GM12878 (cell line): ENCODE results near the gene PGC. TPM values are rescaled to one million over a fixed set of nuclear protein-coding genes. Genes with fewer than 3 reads are reported as not detected.

Source experiments
- CHD4 ChIP-seq: fragments of 200-600 bp; sonication (generic); IDR thresholded peaks from 2 replicates; pipeline ENCODE4 v1.6.1; 2016; ENCODE audit warnings: mild to moderate bottlenecking
- EGR1 ChIP-seq, 2 experiments: IDR thresholded peaks; 1 replicate in 1 of 2; 2 replicates in 1 of 2; pipeline ENCODE4 v1.6.1; 2011 to 2012; ENCODE audit warnings: low read depth in 2 of 2, low read length in 2 of 2, borderline replicate concordance in 1 of 2, mild to moderate bottlenecking in 1 of 2, moderate library complexity in 1 of 2
- ELK1 ChIP-seq: IDR thresholded peaks from 2 replicates; pipeline ENCODE4 v1.6.1; 2012; ENCODE audit warnings: low read depth, low read length, improper control_type of control experiment
- ETV6 ChIP-seq, 2 experiments: fragments of 450-650 bp in 1 of 2; IDR thresholded peaks in 1 of 2; conservative IDR thresholded peaks in 1 of 2; 2 replicates each; pipeline ENCODE4 v1.6.1; 2014; ENCODE audit warnings: antibody characterized with exemption in 1 of 2, borderline replicate concordance in 1 of 2, low read depth in 1 of 2, mild to moderate bottlenecking in 1 of 2, moderate library complexity in 1 of 2
- IKZF1 ChIP-seq: fragments of 450-650 bp; conservative IDR thresholded peaks from 2 replicates; pipeline ENCODE4 v1.6.1; 2017; ENCODE audit warnings: antibody characterized with exemption, mild to moderate bottlenecking
- JUNB ChIP-seq: IDR thresholded peaks from 2 replicates; pipeline ENCODE4 v1.6.1; 2016; ENCODE audit warnings: antibody characterized with exemption, mild to moderate bottlenecking
- MEF2B ChIP-seq: fragments of 450-650 bp; IDR thresholded peaks from 2 replicates; pipeline ENCODE4 v1.6.1; 2018; ENCODE audit warnings: mild to moderate bottlenecking, moderate library complexity; ENCODE audit not compliant: partially characterized antibody, poor library complexity, severe bottlenecking
- MTA2 ChIP-seq: fragments of 450-650 bp; IDR thresholded peaks from 2 replicates; pipeline ENCODE4 v1.6.1; 2016; ENCODE audit warnings: low read depth, mild to moderate bottlenecking, moderate library complexity
- MXI1 ChIP-seq: fragments of 150-350 bp; IDR thresholded peaks from 2 replicates; pipeline ENCODE4 v1.6.1; 2011; ENCODE audit warnings: low read depth, mild to moderate bottlenecking, inconsistent platforms, low read length, improper control_type of control experiment
- NFXL1 ChIP-seq: fragments of 450-650 bp; IDR thresholded peaks from 2 replicates; pipeline ENCODE4 v1.6.1; 2017; ENCODE audit warnings: antibody characterized with exemption, mild to moderate bottlenecking, borderline replicate concordance
- POLR2AphosphoS5 ChIP-seq: IDR thresholded peaks from 2 replicates; pipeline ENCODE4 v1.6.1; 2011; ENCODE audit warnings: mild to moderate bottlenecking, low read length, inconsistent platforms
- POU2F2 ChIP-seq: IDR thresholded peaks from 3 replicates; pipeline ENCODE4 v1.6.1; 2011; ENCODE audit warnings: low read depth, mild to moderate bottlenecking, low read length, borderline replicate concordance
- RCOR1 ChIP-seq: conservative IDR thresholded peaks from 2 replicates; pipeline ENCODE4 v1.6.1; 2012; ENCODE audit warnings: low read depth, low read length, improper control_type of control experiment
- REST ChIP-seq: IDR thresholded peaks from 2 replicates; pipeline ENCODE4 v1.6.1; 2012; ENCODE audit warnings: mild to moderate bottlenecking, low read depth, low read length
- SIN3A ChIP-seq: IDR thresholded peaks from 2 replicates; pipeline ENCODE4 v1.6.1; 2012; ENCODE audit warnings: low read depth, low read length, improper control_type of control experiment
- SIX5 ChIP-seq: IDR thresholded peaks from 2 replicates; pipeline ENCODE4 v1.6.1; 2011; ENCODE audit warnings: mild to moderate bottlenecking, low read depth, low read length, moderate library complexity; ENCODE audit not compliant: severe bottlenecking
- WRNIP1 ChIP-seq: IDR thresholded peaks from 2 replicates; pipeline ENCODE4 v1.6.1; 2011; ENCODE audit warnings: low read depth, low read length, improper control_type of control experiment, borderline replicate concordance
- ZBED1 ChIP-seq: IDR thresholded peaks from 2 replicates; pipeline ENCODE4 v1.6.1; 2016; ENCODE audit warnings: borderline replicate concordance
- ZNF207 ChIP-seq: fragments of 450-650 bp; IDR thresholded peaks from 2 replicates; pipeline ENCODE4 v1.6.1; 2014; ENCODE audit warnings: antibody characterized with exemption, mild to moderate bottlenecking, borderline replicate concordance
- ZNF217 ChIP-seq: fragments of 450-650 bp; IDR thresholded peaks from 2 replicates; pipeline ENCODE4 v1.6.1; 2017; ENCODE audit warnings: antibody characterized with exemption, mild to moderate bottlenecking
- ZNF274 ChIP-seq: IDR thresholded peaks from one replicate; pipeline ENCODE4 v1.8.0; 2011; ENCODE audit not compliant: insufficient read length, insufficient read depth
- polyA plus RNA-seq, 11 experiments: library from polyadenylated mRNA; depleted of rRNA in 4 of 11; unstranded in 6 of 11; stranded (reverse) in 5 of 11; fragments of >200 nt; fragmentation: Nextera tagmentation in 4 of 11; fragmentation: Illumina TruSeq in 1 of 11; extraction: Ambion mirVana in 4 of 11; extraction: Trizol in 1 of 11; gene quantifications; 1 replicate in 1 of 11; 2 replicates in 10 of 11; pipeline versions ENCODE4 v1.2.1 to v1.2.3, GENCODE V29; 2011 to 2016; ENCODE audit warnings: inconsistent platforms in 2 of 11, missing spikeins in 2 of 11, low read depth in 1 of 11
- total RNA-seq, 4 experiments: library from RNA; depleted of rRNA in 3 of 4; stranded (reverse); fragments of >200 nt in 3 of 4; fragmentation: Illumina TruSeq in 1 of 4; extraction: Trizol in 1 of 4; gene quantifications; 2 replicates each; pipeline versions ENCODE4 v1.2.1 to v1.2.3, GENCODE V29; 2013 to 2021
- TF ChIP-seq, protein P1 (sequence below): IDR thresholded peaks from 2 replicates; pipeline ENCODE4 v1.6.1; 2012; ENCODE audit warnings: low read depth, low read length, improper control_type of control experiment
- TF ChIP-seq, protein P2 (sequence below): fragments of 450-650 bp; IDR thresholded peaks from 2 replicates; pipeline ENCODE4 v1.6.1; 2017; ENCODE audit warnings: low read depth, mild to moderate bottlenecking, moderate library complexity

Gene PGC
- total and polyA plus RNA-seq, 10 of the 15 experiments (the other 5 are each of a cell fraction or from before 2014, with no cell fraction given): 0.26 TPM; not detected in 9

DNA sequence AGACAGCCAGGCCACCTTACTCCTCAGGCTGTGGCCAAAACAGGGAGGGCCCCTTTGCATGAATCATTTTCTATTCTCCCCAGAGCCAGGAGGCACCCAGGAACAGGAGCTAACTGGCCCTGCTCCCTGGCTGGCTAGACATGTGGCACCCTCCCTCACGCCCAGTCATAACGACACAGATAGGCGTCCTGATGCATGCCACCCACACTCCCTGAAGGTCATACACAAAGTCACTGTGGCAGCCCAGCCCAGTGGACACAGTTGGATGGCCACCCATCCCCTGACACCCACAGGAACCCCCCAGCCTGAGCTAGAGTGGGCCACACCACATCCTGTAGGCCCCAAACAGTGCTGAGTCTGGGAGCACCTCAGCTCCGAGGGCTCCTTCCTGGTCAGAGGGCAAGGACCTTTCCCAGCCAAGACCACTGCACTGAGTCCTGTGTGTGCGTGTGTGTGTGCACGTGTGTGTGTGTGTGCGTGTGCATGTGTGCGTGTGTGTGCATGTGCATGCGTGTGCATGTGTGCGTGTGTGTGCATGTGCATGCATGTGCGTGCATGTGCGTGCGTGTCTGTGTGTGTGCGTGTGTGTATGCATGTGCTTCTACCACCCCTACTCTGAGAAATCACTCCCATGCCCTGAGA, 33.4 kb downstream of the PGC start (continued):
- TF ChIP-seq ETV6 (conservative IDR thresholded peaks at IDR 0.05 in 1 of 2, IDR thresholded peaks at IDR 0.05 in 1 of 2; ENCODE audit: borderline replicate concordance in 1 of 2, low read depth in 1 of 2): peak in 1 of 2 experiments; percentile 53; a peak in 1 of 4 replicates
- TF ChIP-seq POLR2AphosphoS5: peak; percentile 28; the same call in 1 of the 2 replicates
- TF ChIP-seq ELK1: no peak
- no peak for TF ChIP-seq ZNF217
- TF ChIP-seq, protein P1, sequence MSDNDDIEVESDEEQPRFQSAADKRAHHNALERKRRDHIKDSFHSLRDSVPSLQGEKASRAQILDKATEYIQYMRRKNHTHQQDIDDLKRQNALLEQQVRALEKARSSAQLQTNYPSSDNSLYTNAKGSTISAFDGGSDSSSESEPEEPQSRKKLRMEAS: no peak; the same call in 1 of the 2 replicates
- TF ChIP-seq, protein P2, sequence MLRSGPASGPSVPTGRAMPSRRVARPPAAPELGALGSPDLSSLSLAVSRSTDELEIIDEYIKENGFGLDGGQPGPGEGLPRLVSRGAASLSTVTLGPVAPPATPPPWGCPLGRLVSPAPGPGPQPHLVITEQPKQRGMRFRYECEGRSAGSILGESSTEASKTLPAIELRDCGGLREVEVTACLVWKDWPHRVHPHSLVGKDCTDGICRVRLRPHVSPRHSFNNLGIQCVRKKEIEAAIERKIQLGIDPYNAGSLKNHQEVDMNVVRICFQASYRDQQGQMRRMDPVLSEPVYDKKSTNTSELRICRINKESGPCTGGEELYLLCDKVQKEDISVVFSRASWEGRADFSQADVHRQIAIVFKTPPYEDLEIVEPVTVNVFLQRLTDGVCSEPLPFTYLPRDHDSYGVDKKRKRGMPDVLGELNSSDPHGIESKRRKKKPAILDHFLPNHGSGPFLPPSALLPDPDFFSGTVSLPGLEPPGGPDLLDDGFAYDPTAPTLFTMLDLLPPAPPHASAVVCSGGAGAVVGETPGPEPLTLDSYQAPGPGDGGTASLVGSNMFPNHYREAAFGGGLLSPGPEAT: no peak
- no peak for TF ChIP-seq CHD4
- TF ChIP-seq MEF2B: peak; percentile 69
- no peak for TF ChIP-seq ZNF207
- peak; percentile 66 for TF ChIP-seq MTA2
- TF ChIP-seq EGR1 (IDR thresholded peaks at IDR 0.05; ENCODE audit: borderline replicate concordance in 1 of 2, low read depth in 2 of 2, low read length in 2 of 2): peak in 1 of 2 experiments; percentile 62; a peak in 2 of 3 replicates
- no peak for TF ChIP-seq WRNIP1
- peak; percentile 90 for TF ChIP-seq IKZF1
- TF ChIP-seq REST: no peak
- no peak for TF ChIP-seq NFXL1
- no peak; the same call in 2 of the 3 replicates for TF ChIP-seq POU2F2
- no peak for TF ChIP-seq ZBED1
- no peak for TF ChIP-seq SIN3A
- peak; percentile 41; the same call in 1 of the 2 replicates for TF ChIP-seq MXI1
- no peak for TF ChIP-seq ZNF274
- TF ChIP-seq RCOR1: no peak
- no peak for TF ChIP-seq SIX5
- peak; percentile 67; the same call in 1 of the 2 replicates for TF ChIP-seq JUNB
